GM23338 (cell line): ENCODE measurements around the gene MYO1F. TPM values are rescaled to one million over a fixed set of nuclear protein-coding genes. Genes with fewer than 3 reads are reported as not detected.
A peak's percentile ranks its signal among the peaks of the same experiment; 100 is the strongest.

ENCODE experiments used
- ATAC-seq: fragments of 200-7000 bp; cut with Tn5 transposase; 3 replicates; pipeline ENCODE4 v1.9.1; 2020
- DNase-seq: peaks from one replicate; pipeline ENCODE4 v3.0.0-alpha.2; 2015; ENCODE audit warnings: low spot score
- H2AFZ ChIP-seq: fragments of 200-600 bp; sonication (generic); 2 replicates; pipeline ENCODE4 v1.8.0; 2016; ENCODE audit warnings: antibody characterized with exemption, mild to moderate bottlenecking, moderate library complexity
- H3F3A ChIP-seq: fragments of 200-600 bp; sonication (generic); replicated peaks from 2 replicates; pipeline ENCODE4 v1.8.0; 2017; ENCODE audit warnings: antibody characterized with exemption, mixed run types, low read depth
- H3K27ac ChIP-seq: fragments of 200-600 bp; sonication (generic); 2 replicates; pipeline ENCODE4 v1.6.1; 2016; ENCODE audit warnings: low read depth
- H3K27me3 ChIP-seq: fragments of 200-600 bp; sonication (generic); 2 replicates; pipeline ENCODE4 v1.8.0; 2016; ENCODE audit warnings: mild to moderate bottlenecking, mixed run types, moderate library complexity; ENCODE audit not compliant: insufficient read depth
- H3K36me3 ChIP-seq: fragments of 200-600 bp; sonication (generic); 2 replicates; pipeline ENCODE4 v1.8.0; 2016; ENCODE audit warnings: mild to moderate bottlenecking; ENCODE audit not compliant: insufficient read depth
- H3K4me1 ChIP-seq: fragments of 200-600 bp; sonication (generic); 2 replicates; pipeline ENCODE4 v1.8.0; 2016; ENCODE audit warnings: mild to moderate bottlenecking, moderate library complexity; ENCODE audit not compliant: insufficient read depth
- H3K4me2 ChIP-seq: fragments of 200-600 bp; sonication (generic); 2 replicates; pipeline ENCODE4 v1.7.1; 2017; ENCODE audit warnings: mixed run types
- H3K4me3 ChIP-seq: fragments of 200-600 bp; sonication (generic); 2 replicates; pipeline ENCODE4 v1.6.1; 2016; ENCODE audit warnings: mixed run types
- H3K79me2 ChIP-seq: fragments of 200-600 bp; sonication (generic); replicated peaks from 2 replicates; pipeline ENCODE4 v1.8.0; 2017; ENCODE audit warnings: mild to moderate bottlenecking; ENCODE audit not compliant: insufficient read depth
- H3K9me2 ChIP-seq: fragments of 200-600 bp; sonication (generic); 2 replicates; pipeline ENCODE4 v1.8.0; 2017; ENCODE audit not compliant: insufficient read depth
- H4K20me1 ChIP-seq: fragments of 200-600 bp; sonication (generic); replicated peaks from 2 replicates; pipeline ENCODE4 v1.8.0; 2017; ENCODE audit warnings: mild to moderate bottlenecking; ENCODE audit not compliant: insufficient read depth
- H3K27ac Mint-ChIP-seq: 2 replicates; pipeline ENCODE4 v1.8.0; 2020; ENCODE audit warnings: inconsistent platforms, mild to moderate bottlenecking, moderate library complexity, mixed read lengths
- H3K27me3 Mint-ChIP-seq: 3 replicates; pipeline ENCODE4 v1.8.0; 2022; ENCODE audit warnings: low read depth, mild to moderate bottlenecking, moderate library complexity, mixed read lengths, inconsistent platforms; ENCODE audit not compliant: insufficient read depth, poor library complexity
- H3K36me3 Mint-ChIP-seq: 3 replicates; pipeline ENCODE4 v1.8.0; 2021; ENCODE audit warnings: low read depth, mild to moderate bottlenecking, inconsistent platforms, moderate library complexity, mixed read lengths
- H3K4me1 Mint-ChIP-seq: 3 replicates; pipeline ENCODE4 v1.8.0; 2020; ENCODE audit warnings: mild to moderate bottlenecking, inconsistent platforms, mixed read lengths
- H3K4me3 Mint-ChIP-seq: 3 replicates; pipeline ENCODE4 v1.8.0; 2021; ENCODE audit warnings: moderate library complexity, mild to moderate bottlenecking, inconsistent platforms, mixed read lengths
- H3K9me3 Mint-ChIP-seq: 3 replicates; pipeline ENCODE4 v1.8.0; 2020; ENCODE audit warnings: moderate library complexity, mild to moderate bottlenecking, inconsistent platforms, mixed read lengths
- CREB1 ChIP-seq: fragments of 250-450 bp; sonication (Bioruptor Pico); IDR thresholded peaks from 2 replicates; pipeline ENCODE4 v1.5.0; 2020; ENCODE audit warnings: low read depth, mild to moderate bottlenecking, moderate library complexity
- ETS1 ChIP-seq: IDR thresholded peaks from 2 replicates; pipeline ENCODE4 v1.6.1; 2016; ENCODE audit warnings: antibody characterized with exemption
- EZH2 ChIP-seq: fragments of 200-600 bp; sonication (generic); IDR thresholded peaks from one replicate; pipeline ENCODE4 v1.8.0; 2017; ENCODE audit warnings: antibody characterized with exemption, mild to moderate bottlenecking, low read depth; ENCODE audit not compliant: unreplicated experiment
- EZH2phosphoT487 ChIP-seq: fragments of 200-600 bp; sonication (generic); IDR thresholded peaks from one replicate; pipeline ENCODE4 v1.8.1; 2018; ENCODE audit warnings: antibody characterized with exemption; ENCODE audit not compliant: unreplicated experiment
- JUNB ChIP-seq: IDR thresholded peaks from one replicate; pipeline ENCODE4 v1.6.1; 2016; ENCODE audit warnings: antibody characterized with exemption; ENCODE audit not compliant: unreplicated experiment
- NANOG ChIP-seq: IDR thresholded peaks from 2 replicates; pipeline ENCODE4 v1.6.1; 2016; ENCODE audit warnings: antibody characterized with exemption, borderline replicate concordance
- STAT1 ChIP-seq: IDR thresholded peaks from one replicate; pipeline ENCODE4 v1.6.1; 2016; ENCODE audit warnings: antibody characterized with exemption; ENCODE audit not compliant: unreplicated experiment
- ZNF114 ChIP-seq: fragments of 250-450 bp; sonication (Bioruptor Pico); IDR thresholded peaks from 2 replicates; pipeline ENCODE4 v1.5.0; 2020; ENCODE audit warnings: mild to moderate bottlenecking, moderate library complexity
- polyA plus RNA-seq: library from polyadenylated mRNA; unstranded; fragments of >200 nt; fragmentation: Nextera tagmentation; extraction: Ambion mirVana; gene quantifications from 2 replicates; pipeline ENCODE4 v1.2.1, GENCODE V29; 2016
- total RNA-seq: library from RNA; depleted of rRNA; stranded (reverse); fragments of >200 nt; shearing (Covaris generic); gene quantifications from 2 replicates; pipeline ENCODE4 v1.2.3, GENCODE V29; 2014
- TF ChIP-seq, protein P1 (sequence below), 2 experiments: fragments of 200-600 bp in 1 of 2; sonication (generic) in 1 of 2; conservative IDR thresholded peaks; 2 replicates each; pipeline versions ENCODE4 v1.5.1 to v1.6.1; 2016 to 2017; ENCODE audit warnings: antibody characterized with exemption in 2 of 2, low read depth in 2 of 2, mild to moderate bottlenecking in 2 of 2, moderate library complexity in 1 of 2
- TF ChIP-seq, protein P2 (sequence below): fragments of 250-450 bp; sonication (Bioruptor Pico); IDR thresholded peaks from 2 replicates; pipeline ENCODE4 v1.5.0; 2020; ENCODE audit warnings: mild to moderate bottlenecking, moderate library complexity

MYO1F gene
- total and polyA plus RNA-seq, 2 experiments from 2014 or later = 3.9 to 5.7 TPM

DNA sequence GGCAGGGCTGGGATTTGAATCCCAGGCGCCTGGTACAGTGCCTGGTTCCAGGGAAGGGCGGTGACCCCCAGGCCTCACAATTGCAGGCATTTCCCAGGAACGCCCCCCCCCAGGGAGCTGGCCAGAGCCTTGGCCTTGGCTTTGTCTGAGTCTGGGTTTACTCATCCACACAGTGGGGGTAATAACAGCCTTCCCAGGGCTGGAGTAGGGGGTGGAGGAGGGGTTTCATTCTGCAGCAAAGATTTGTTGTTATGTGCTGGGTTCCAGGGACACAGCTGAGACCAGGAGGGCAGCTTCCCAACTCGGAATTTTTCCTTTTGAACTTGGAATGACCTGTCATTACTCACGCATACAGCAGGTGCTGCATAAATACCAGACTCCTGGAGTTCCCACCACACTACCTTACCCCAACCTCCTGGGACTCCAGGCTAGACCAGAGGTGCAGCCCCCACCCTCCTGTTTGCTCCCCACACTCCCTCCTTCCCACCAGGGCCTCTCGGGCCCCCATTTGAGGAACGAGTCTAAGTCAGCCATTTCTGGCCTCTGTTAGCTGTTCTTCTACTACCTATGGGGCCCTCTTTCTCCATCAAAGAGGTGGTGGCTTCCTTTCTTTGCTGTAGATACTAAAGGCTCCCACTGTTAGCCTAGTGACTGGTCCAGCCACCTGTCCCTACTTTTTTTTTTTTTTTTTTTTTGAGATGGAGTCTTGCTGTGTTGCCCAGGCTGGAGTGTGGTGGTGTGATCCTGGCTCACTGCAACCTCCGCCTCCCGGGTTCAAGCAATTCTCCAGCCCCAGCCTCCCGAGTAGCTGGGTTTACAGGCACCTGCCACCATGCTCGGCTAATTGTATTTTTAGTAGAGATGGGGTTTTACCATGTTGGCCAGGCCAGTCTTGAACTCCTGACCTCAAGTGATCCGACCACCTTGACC, 34.9 kb upstream of the MYO1F start:
- H3K4me1 ChIP-seq = peaks cover 22% of the 10 kb centered on the region
- no peaks in the 10 kb centered on the region for H4K20me1 ChIP-seq
- peak; percentile 74 for DNase-seq
- peak overlapping the region; percentile 75 for H3K4me2 ChIP-seq
- H3K4me3 ChIP-seq = peak overlapping the region; percentile 18; the same call in 1 of the 2 replicates
- peak overlapping the region; percentile 71; the same call in 1 of the 2 replicates for H3K27ac Mint-ChIP-seq
- H3K27me3 ChIP-seq = no peaks in the 10 kb centered on the region
- peak; percentile 5; the same call in 2 of the 3 replicates for ATAC-seq
- peaks cover 32% of the 10 kb centered on the region for H3K4me1 Mint-ChIP-seq
- peaks cover 7% of the 10 kb centered on the region; the same call in 2 of the 3 replicates for H3K9me3 Mint-ChIP-seq
- H3K79me2 ChIP-seq = peaks cover 28% of the 10 kb centered on the region
- H3K27me3 Mint-ChIP-seq = peaks cover 39% of the 10 kb centered on the region
- H3K4me3 Mint-ChIP-seq = peak overlapping the region; percentile 56
- no peak for TF ChIP-seq STAT1
- TF ChIP-seq NANOG = no peak
- TF ChIP-seq, protein P1, sequence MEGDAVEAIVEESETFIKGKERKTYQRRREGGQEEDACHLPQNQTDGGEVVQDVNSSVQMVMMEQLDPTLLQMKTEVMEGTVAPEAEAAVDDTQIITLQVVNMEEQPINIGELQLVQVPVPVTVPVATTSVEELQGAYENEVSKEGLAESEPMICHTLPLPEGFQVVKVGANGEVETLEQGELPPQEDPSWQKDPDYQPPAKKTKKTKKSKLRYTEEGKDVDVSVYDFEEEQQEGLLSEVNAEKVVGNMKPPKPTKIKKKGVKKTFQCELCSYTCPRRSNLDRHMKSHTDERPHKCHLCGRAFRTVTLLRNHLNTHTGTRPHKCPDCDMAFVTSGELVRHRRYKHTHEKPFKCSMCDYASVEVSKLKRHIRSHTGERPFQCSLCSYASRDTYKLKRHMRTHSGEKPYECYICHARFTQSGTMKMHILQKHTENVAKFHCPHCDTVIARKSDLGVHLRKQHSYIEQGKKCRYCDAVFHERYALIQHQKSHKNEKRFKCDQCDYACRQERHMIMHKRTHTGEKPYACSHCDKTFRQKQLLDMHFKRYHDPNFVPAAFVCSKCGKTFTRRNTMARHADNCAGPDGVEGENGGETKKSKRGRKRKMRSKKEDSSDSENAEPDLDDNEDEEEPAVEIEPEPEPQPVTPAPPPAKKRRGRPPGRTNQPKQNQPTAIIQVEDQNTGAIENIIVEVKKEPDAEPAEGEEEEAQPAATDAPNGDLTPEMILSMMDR (conservative IDR thresholded peaks at IDR 0.05; ENCODE audit: low read depth in 2 of 2) = no peak
- no peak for TF ChIP-seq EZH2
- no peak for TF ChIP-seq JUNB
- H3F3A ChIP-seq = peaks cover 10% of the 10 kb centered on the region
- H2AFZ ChIP-seq = no peak overlapping the region
- peak overlapping the region; percentile 94 for H3K27ac ChIP-seq
- peaks cover 5% of the 10 kb centered on the region; the same call in 1 of the 2 replicates for H3K36me3 ChIP-seq
- peaks cover 13% of the 10 kb centered on the region for H3K36me3 Mint-ChIP-seq
- no peaks in the 10 kb centered on the region for H3K9me2 ChIP-seq

DNA sequence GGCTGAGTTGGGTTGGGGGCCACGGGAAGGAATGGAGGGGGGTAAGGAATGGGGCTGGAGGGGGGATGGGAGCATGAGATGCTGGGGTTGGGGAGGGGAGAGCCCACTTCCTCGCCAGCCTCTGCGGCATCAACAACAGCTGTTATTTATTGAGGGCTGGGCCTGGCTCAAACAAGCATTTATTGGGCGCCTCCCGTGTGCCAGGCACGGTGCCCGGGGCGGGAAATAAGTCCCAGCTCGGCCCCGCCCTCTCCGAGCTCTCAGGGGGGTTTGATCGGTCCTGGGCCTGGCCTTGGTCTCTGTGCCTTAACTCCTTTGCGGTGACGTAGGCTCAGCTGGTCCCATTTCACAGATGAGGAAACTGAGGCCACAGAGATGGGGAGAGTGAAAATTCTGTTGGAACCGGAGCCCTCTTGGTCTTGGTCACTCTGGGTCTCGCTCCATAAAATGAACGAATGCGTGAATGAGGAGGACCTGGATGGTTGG, 34.2 kb upstream of the MYO1F start:
- Histone ChIP-seq H2AFZ (no peak overlapping the region), H3K27ac (peak overlapping the region; percentile 94), H3K36me3 (peaks cover 5% of the 10 kb centered on the region; the same call in 1 of the 2 replicates), H4K20me1 (no peaks in the 10 kb centered on the region), H3K4me1 (peaks cover 22% of the 10 kb centered on the region), H3K79me2 (peaks cover 35% of the 10 kb centered on the region), H3K9me2 (no peaks in the 10 kb centered on the region), H3K27me3 (no peaks in the 10 kb centered on the region), H3K4me2 (peak overlapping the region; percentile 75), H3F3A (peaks cover 10% of the 10 kb centered on the region), H3K4me3 (peak overlapping the region; percentile 18; the same call in 1 of the 2 replicates)
- Mint-ChIP-seq H3K27me3 (peaks cover 41% of the 10 kb centered on the region), H3K9me3 (peaks cover 8% of the 10 kb centered on the region; the same call in 2 of the 3 replicates), H3K4me1 (peaks cover 31% of the 10 kb centered on the region), H3K36me3 (peaks cover 19% of the 10 kb centered on the region), H3K4me3 (peak overlapping the region; percentile 56), H3K27ac (peak overlapping the region; percentile 66; the same call in 1 of the 2 replicates)
- ATAC-seq (no peak), DNase-seq (peak; percentile 59)
- no peak for TF ChIP-seq ETS1
- TF ChIP-seq JUNB = no peak
- no peak for TF ChIP-seq EZH2
- no peak for TF ChIP-seq CREB1 (CRISPR knock-in tag)
- no peak for TF ChIP-seq NANOG
- TF ChIP-seq ZNF114 (CRISPR knock-in tag) = no peak
- TF ChIP-seq, protein P2, sequence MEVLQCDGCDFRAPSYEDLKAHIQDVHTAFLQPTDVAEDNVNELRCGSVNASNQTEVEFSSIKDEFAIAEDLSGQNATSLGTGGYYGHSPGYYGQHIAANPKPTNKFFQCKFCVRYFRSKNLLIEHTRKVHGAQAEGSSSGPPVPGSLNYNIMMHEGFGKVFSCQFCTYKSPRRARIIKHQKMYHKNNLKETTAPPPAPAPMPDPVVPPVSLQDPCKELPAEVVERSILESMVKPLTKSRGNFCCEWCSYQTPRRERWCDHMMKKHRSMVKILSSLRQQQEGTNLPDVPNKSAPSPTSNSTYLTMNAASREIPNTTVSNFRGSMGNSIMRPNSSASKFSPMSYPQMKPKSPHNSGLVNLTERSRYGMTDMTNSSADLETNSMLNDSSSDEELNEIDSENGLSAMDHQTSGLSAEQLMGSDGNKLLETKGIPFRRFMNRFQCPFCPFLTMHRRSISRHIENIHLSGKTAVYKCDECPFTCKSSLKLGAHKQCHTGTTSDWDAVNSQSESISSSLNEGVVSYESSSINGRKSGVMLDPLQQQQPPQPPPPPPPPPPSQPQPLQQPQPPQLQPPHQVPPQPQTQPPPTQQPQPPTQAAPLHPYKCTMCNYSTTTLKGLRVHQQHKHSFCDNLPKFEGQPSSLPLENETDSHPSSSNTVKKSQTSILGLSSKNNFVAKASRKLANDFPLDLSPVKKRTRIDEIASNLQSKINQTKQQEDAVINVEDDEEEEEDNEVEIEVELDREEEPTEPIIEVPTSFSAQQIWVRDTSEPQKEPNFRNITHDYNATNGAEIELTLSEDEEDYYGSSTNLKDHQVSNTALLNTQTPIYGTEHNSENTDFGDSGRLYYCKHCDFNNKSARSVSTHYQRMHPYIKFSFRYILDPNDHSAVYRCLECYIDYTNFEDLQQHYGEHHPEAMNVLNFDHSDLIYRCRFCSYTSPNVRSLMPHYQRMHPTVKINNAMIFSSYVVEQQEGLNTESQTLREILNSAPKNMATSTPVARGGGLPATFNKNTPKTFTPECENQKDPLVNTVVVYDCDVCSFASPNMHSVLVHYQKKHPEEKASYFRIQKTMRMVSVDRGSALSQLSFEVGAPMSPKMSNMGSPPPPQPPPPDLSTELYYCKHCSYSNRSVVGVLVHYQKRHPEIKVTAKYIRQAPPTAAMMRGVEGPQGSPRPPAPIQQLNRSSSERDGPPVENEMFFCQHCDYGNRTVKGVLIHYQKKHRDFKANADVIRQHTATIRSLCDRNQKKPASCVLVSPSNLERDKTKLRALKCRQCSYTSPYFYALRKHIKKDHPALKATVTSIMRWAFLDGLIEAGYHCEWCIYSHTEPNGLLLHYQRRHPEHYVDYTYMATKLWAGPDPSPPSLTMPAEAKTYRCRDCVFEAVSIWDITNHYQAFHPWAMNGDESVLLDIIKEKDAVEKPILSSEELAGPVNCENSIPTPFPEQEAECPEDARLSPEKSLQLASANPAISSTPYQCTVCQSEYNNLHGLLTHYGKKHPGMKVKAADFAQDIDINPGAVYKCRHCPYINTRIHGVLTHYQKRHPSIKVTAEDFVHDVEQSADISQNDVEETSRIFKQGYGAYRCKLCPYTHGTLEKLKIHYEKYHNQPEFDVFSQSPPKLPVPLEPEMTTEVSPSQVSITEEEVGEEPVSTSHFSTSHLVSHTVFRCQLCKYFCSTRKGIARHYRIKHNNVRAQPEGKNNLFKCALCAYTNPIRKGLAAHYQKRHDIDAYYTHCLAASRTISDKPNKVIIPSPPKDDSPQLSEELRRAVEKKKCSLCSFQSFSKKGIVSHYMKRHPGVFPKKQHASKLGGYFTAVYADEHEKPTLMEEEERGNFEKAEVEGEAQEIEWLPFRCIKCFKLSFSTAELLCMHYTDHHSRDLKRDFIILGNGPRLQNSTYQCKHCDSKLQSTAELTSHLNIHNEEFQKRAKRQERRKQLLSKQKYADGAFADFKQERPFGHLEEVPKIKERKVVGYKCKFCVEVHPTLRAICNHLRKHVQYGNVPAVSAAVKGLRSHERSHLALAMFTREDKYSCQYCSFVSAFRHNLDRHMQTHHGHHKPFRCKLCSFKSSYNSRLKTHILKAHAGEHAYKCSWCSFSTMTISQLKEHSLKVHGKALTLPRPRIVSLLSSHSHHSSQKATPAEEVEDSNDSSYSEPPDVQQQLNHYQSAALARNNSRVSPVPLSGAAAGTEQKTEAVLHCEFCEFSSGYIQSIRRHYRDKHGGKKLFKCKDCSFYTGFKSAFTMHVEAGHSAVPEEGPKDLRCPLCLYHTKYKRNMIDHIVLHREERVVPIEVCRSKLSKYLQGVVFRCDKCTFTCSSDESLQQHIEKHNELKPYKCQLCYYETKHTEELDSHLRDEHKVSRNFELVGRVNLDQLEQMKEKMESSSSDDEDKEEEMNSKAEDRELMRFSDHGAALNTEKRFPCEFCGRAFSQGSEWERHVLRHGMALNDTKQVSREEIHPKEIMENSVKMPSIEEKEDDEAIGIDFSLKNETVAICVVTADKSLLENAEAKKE (CRISPR knock-in tag) = no peak
- no peak for TF ChIP-seq EZH2phosphoT487
